HEK293T (cell line): ENCODE data around the gene ALPP.

Source experiments
- CTCF ChIA-PET: fragments of 350-600 bp; formaldehyde crosslinking; extraction: SDS; loops from one replicate; lab custom pipeline; 2021; ENCODE audit warnings: antibody characterized with exemption, inconsistent platforms; lab: Yijun Ruan, JAX
- POLR2A ChIA-PET: fragments of 350-600 bp; formaldehyde crosslinking; extraction: SDS; loops from one replicate; lab custom pipeline; 2020; ENCODE audit warnings: antibody characterized with exemption, inconsistent platforms; lab: Yijun Ruan, JAX
- DNase-seq: peaks from one replicate; pipeline ENCODE4 v3.0.0; 2012; ENCODE audit warnings: mixed read lengths; ENCODE audit errors: extremely low spot score
- ARNT ChIP-seq: fragments of 450-650 bp; IDR thresholded peaks from 2 replicates; pipeline ENCODE4 v1.6.1; 2017; ENCODE audit warnings: mild to moderate bottlenecking
- BHLHE40 ChIP-seq: fragments of 450-650 bp; IDR thresholded peaks from 2 replicates; pipeline ENCODE4 v1.6.1; 2016; ENCODE audit warnings: mild to moderate bottlenecking, moderate library complexity, borderline replicate concordance
- CTBP1 ChIP-seq: fragments of 450-650 bp; IDR thresholded peaks from 2 replicates; pipeline ENCODE4 v1.6.1; 2016; ENCODE audit warnings: borderline replicate concordance
- ELF4 ChIP-seq: fragments of 450-650 bp; IDR thresholded peaks from 2 replicates; pipeline ENCODE4 v1.6.1; 2017; ENCODE audit warnings: antibody characterized with exemption
- FOXA1 ChIP-seq: fragments of 450-650 bp; IDR thresholded peaks from 2 replicates; pipeline ENCODE4 v1.6.1; 2016; ENCODE audit warnings: mild to moderate bottlenecking
- FOXK2 ChIP-seq: fragments of 450-650 bp; IDR thresholded peaks from 2 replicates; pipeline ENCODE4 v1.6.1; 2016; ENCODE audit warnings: mild to moderate bottlenecking
- FOXM1 ChIP-seq: fragments of 450-650 bp; IDR thresholded peaks from 2 replicates; pipeline ENCODE4 v1.6.1; 2017; ENCODE audit warnings: mild to moderate bottlenecking, borderline replicate concordance
- HDGF ChIP-seq: fragments of 450-650 bp; IDR thresholded peaks from 2 replicates; pipeline ENCODE4 v1.6.1; 2017; ENCODE audit warnings: antibody characterized with exemption, borderline replicate concordance
- L3MBTL2 ChIP-seq: fragments of 450-650 bp; conservative IDR thresholded peaks from 2 replicates; pipeline ENCODE4 v1.6.1; 2016; ENCODE audit warnings: mild to moderate bottlenecking
- LEF1 ChIP-seq: fragments of 450-650 bp; IDR thresholded peaks from 2 replicates; pipeline ENCODE4 v1.6.1; 2017; ENCODE audit warnings: mild to moderate bottlenecking, borderline replicate concordance
- NFRKB ChIP-seq: fragments of 450-650 bp; IDR thresholded peaks from 2 replicates; pipeline ENCODE4 v1.6.1; 2016; ENCODE audit warnings: mild to moderate bottlenecking, moderate library complexity
- PKNOX1 ChIP-seq: fragments of 450-650 bp; IDR thresholded peaks from 2 replicates; pipeline ENCODE4 v1.6.1; 2016
- SP1 ChIP-seq: fragments of 450-650 bp; IDR thresholded peaks from 2 replicates; pipeline ENCODE4 v1.6.1; 2017
- SUZ12 ChIP-seq: fragments of 450-650 bp; IDR thresholded peaks from 2 replicates; pipeline ENCODE4 v1.6.1; 2016; ENCODE audit warnings: mild to moderate bottlenecking
- TARDBP ChIP-seq: fragments of 450-650 bp; IDR thresholded peaks from 2 replicates; pipeline ENCODE4 v1.6.1; 2016
- ZNF384 ChIP-seq: fragments of 450-650 bp; IDR thresholded peaks from 2 replicates; pipeline ENCODE4 v1.6.1; 2016

Gene ALPP

GRCh38 chr2:232340171-232340935 lies 38.2 kb upstream of the ALPP start:
- ChIA-PET CTCF (interaction anchor here (0.6 to 1.4 kb wide), 5 partner anchors 18 to 1251 kb away, joined by 3 to 4 read pairs (median 3); no protein-coding TSS in a partner anchor), POLR2A (no interaction called here)
- TF ChIP-seq SUZ12 (no peak), NFRKB (no peak), TARDBP (no peak), SP1 (no peak), LEF1 (no peak), FOXM1 (no peak), FOXK2 (no peak), ARNT (no peak), CTBP1 (no peak), PKNOX1 (no peak)
- no peak for DNase-seq

- DNase-seq, result no peak
- CTCF ChIA-PET, result interaction anchor here (0.6 to 1.4 kb wide), 3 partner anchors 19 to 99 kb away, joined by 3 to 4 read pairs (median 4); no protein-coding TSS in a partner anchor
- POLR2A ChIA-PET, result no interaction called here
- no peak for TF ChIP-seq ARNT
- no peak for TF ChIP-seq SP1
- no peak for TF ChIP-seq FOXA1
- TF ChIP-seq PKNOX1, result no peak
- TF ChIP-seq L3MBTL2, result no peak
- TF ChIP-seq SUZ12, result no peak
- no peak for TF ChIP-seq BHLHE40
- no peak for TF ChIP-seq FOXK2
- no peak for TF ChIP-seq NFRKB
- TF ChIP-seq ZNF384, result no peak
- TF ChIP-seq LEF1, result no peak
- TF ChIP-seq TARDBP, result no peak
Measured at GRCh38 chr2:232341061-232341738, 37.4 kb upstream of the ALPP start.

- CTCF ChIA-PET, result interaction anchor here (0.9 to 1.4 kb wide), 2 partner anchors 19 to 98 kb away, joined by 3 to 4 read pairs; no protein-coding TSS in a partner anchor
- TF ChIP-seq ZNF384, result no peak
- TF ChIP-seq FOXA1, result no peak
- POLR2A ChIA-PET, result no interaction called here
- no peak for DNase-seq
Measured at GRCh38 chr2:232341739-232342126, 36.8 kb upstream of the ALPP start.

GRCh38 chr2:232342635-232343565 lies 35.7 kb upstream of the ALPP start:
- POLR2A ChIA-PET, result no interaction called here
- CTCF ChIA-PET, result interaction anchor here (1.4 kb wide), 1 partner anchor 23 kb away, joined by 3 read pairs; no protein-coding TSS in a partner anchor
- TF ChIP-seq FOXK2 (no peak), L3MBTL2 (no peak), CTBP1 (no peak), TARDBP (no peak), HDGF (no peak), SUZ12 (no peak), FOXA1 (no peak), BHLHE40 (no peak), ZNF384 (no peak), ARNT (no peak), FOXM1 (no peak), PKNOX1 (no peak), SP1 (no peak), ELF4 (no peak), NFRKB (no peak)
- no peak for DNase-seq

- ChIA-PET POLR2A (no interaction called here), CTCF (interaction anchor here (1.2 to 1.4 kb wide), 2 partner anchors 22 to 96 kb away, joined by 3 read pairs; no protein-coding TSS in a partner anchor)
- no peak for DNase-seq
- TF ChIP-seq BHLHE40 (no peak), ARNT (no peak), FOXK2 (no peak), NFRKB (no peak), HDGF (no peak), ELF4 (no peak), L3MBTL2 (no peak), PKNOX1 (no peak), TARDBP (no peak), ZNF384 (no peak), FOXM1 (no peak), SP1 (no peak), LEF1 (no peak), CTBP1 (no peak)
Measured at GRCh38 chr2:232343821-232344220, 34.7 kb upstream of the ALPP start.
